GM12865 (cell line): ENCODE data around the gene SLC2A4.

Experiments
- DNase-seq: peaks from one replicate; pipeline ENCODE4 v3.0.0; 2010; ENCODE audit warnings: low read depth
- H3K4me3 ChIP-seq: 2 replicates; pipeline ENCODE4 v1.5.1; 2011; ENCODE audit warnings: mild to moderate bottlenecking, low read depth, low read length, control low read depth
- TF ChIP-seq, protein P1 (sequence below): IDR thresholded peaks from 2 replicates; pipeline ENCODE4 v1.5.1; 2011; ENCODE audit warnings: low read length, control low read depth, low read depth, inconsistent platforms; ENCODE audit not compliant: insufficient read depth; ENCODE audit errors: missing control alignments

Gene SLC2A4

DNA sequence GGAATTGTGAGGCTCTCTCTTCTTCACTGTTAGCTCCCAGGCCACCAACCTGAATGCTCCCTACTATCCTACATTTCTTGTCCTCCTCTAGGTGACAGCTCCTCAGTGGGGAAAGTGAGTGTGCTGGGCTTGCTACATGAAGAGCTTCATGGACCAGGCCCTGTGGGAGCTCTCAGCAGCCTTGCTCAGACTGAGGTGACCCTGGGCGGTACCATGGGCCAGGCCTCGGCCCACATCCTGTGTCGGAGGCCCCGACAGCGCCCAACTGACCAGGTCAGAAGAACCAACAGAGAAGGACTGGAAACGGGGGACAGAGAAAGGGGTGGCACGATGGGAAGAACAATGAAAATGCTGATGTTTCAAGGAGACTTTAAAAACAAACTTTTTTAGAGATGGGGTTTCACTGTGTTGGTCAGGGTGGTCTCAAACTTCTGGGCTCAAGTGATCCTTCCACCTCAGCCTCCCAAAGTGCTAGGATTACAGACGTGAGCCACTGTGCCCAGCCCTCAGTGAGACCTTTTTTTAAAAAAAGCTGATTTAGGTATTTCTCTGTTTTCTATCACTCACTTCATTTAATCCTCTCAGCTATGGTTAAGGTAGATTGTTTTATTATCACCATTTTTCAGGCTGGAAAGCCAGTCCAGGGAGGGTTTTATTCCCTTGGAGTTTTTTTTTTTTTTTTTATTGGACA lies 24.6 kb upstream of the SLC2A4 start:
- no peak overlapping the region for H3K4me3 ChIP-seq
- no peak for DNase-seq
- TF ChIP-seq, protein P1, sequence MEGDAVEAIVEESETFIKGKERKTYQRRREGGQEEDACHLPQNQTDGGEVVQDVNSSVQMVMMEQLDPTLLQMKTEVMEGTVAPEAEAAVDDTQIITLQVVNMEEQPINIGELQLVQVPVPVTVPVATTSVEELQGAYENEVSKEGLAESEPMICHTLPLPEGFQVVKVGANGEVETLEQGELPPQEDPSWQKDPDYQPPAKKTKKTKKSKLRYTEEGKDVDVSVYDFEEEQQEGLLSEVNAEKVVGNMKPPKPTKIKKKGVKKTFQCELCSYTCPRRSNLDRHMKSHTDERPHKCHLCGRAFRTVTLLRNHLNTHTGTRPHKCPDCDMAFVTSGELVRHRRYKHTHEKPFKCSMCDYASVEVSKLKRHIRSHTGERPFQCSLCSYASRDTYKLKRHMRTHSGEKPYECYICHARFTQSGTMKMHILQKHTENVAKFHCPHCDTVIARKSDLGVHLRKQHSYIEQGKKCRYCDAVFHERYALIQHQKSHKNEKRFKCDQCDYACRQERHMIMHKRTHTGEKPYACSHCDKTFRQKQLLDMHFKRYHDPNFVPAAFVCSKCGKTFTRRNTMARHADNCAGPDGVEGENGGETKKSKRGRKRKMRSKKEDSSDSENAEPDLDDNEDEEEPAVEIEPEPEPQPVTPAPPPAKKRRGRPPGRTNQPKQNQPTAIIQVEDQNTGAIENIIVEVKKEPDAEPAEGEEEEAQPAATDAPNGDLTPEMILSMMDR = no peak

DNA sequence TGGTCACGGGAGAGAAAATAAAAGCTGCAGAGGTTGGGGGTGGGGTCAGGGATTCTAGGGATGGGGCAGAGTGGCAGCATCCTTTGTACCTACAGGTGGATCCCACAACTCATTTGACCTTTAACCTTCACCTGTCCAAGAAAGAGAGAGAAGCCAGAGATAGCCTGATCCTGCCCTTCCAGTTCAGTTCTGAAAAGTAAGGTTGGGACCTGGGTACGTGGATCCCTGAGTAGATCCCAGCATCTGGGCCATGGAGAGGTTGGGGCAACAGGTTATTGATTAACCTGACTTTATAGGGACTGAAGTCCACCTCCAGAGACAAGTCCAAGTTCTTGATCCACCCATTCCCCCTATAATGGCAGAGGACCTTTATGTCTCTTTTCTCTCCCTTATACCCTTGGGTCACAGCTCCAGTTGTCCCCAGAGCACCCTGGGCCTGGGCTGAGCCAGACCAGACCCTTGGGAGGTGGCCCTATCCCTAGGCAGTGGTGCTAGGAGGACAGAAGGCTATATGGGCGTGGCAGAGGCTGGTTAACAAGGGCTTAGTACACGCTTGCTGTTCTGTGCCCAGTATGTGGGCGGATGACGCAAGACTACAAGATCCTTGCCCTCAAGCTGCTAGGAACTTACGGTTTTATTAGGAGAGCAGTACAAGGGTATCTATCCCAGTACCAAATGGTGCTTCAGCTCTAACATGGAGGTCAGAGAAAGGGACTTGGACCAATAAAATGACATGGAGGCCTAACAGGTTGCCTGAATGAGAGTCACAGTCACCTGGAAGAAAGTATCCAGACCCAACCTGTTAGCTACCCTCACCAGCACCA lies 22.6 kb upstream of the SLC2A4 start:
- TF ChIP-seq, protein P1 = no peak

DNA sequence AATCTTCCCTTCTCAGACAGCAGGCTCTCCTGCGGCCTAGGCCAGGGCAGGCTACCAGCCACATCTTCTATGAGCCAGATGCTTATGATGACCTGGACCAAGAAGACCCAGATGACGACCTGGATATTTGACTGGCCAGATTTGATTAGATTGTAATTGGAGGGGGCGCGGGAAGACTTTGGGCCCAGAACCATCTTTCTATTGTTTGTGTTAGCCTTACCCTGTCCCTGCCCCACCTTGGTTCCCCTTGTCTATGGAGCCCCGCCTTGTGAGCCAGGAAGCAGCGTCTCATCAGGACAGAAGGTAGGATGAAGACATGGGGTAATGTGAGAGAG lies 22.0 kb upstream of the SLC2A4 start:
- no peak for DNase-seq
- TF ChIP-seq, protein P1 = no peak
- no peak overlapping the region for H3K4me3 ChIP-seq

More for the DNA sequence above, 22.6 kb upstream of the SLC2A4 start:
- H3K4me3 ChIP-seq = no peak overlapping the region
- DNase-seq = no peak

DNA sequence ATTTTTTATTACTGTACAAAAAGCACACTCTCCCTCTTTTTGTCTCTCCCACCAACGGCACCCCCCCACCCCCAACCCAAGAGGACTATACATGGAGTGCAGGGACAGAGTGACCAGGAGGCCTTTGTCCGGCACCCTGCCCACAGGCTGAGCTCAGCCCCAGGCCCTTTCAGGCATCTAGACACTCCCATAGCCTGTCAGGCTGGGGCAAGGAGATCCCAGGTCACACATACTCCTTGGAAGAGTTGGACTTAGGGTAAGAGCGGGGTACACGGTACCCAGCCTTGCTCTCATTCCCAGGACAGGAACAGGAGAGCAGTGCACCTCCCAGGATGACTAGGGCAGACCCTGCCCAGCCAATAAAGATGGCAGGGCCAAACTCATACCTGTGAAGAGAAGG lies 21.4 kb upstream of the SLC2A4 start:
- no peak for DNase-seq
- no peak overlapping the region for H3K4me3 ChIP-seq
- TF ChIP-seq, protein P1 = no peak

DNA sequence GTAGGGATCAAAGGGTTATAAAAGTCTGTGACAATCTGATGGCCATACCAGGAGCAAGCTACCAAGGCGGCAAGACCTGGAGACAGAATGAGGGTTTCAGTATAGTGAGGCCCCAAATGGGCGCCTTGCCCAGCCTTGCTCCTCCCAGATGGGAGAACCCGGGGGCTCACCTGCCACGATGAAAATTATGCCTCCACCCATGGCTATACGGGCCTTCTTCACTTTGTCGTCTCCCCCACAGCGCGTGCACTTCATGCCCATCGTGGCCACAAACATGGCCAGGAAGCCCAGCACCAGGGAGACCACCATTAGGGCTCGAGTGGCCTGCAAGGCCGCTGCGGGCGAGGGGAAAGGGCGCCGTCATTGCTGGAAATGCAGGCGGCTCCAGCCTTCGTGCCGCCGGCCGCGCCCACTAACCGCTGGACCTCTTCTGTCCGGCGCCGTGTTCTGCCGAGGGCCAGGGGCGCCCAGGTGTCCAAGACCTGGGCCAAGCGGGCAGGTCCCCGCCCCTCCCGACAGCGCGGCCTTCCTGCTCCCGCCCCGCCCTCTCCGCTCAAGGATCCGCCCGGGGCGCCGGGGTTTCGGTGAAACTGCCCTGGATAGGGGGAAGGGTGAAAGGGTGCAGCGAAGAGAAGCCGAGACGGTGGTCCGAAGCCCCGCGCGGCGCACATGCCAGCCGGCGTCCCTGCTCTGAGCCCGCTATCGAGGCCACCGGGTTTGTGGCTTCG lies 20.7 kb upstream of the SLC2A4 start:
- peak overlapping the region; percentile 57 for H3K4me3 ChIP-seq
- DNase-seq = peak; percentile 50
- TF ChIP-seq, protein P1 = no peak

DNA sequence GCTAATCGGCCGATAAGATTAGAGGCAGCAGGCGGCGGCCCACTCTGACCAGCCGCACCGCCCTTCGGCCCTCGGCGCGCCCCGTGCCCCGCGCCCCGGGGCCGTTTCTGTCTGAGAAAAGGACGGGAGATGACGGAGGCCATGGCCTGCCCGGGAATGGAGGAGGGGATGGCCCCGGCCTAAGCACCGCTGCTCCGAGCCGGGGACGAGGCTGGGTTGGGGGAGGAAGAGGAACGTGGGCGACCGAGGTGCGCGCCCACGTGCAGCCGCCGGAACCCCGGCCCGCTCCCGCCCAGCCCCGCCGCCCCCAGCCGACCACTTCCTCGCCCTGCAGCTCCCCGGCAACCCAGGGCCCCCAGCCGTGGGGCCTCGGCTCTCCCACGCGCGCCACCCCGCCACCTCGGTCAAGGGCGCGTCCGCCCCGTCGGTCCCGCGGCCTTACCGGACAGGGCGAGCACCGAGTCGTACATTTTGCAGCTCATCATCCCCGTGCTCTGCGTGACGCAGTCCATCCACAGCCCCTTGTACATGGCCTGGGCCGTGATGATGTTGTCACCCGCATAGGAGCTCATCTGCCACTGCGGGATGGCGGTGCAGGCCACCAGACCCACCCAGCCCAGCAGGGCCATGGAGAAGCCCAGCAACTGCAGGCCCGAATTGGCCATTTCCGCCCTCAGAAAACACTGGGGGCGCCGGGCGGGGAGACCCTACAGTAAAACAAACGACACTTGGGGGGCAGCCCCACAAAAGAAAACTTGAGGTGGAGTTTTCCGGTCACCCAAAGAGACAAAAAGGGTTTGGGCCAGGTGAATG lies 19.9 kb upstream of the SLC2A4 start:
- TF ChIP-seq, protein P1 = no peak
- peak; percentile 29 for DNase-seq
- H3K4me3 ChIP-seq = peak overlapping the region; percentile 57
